Thyroid gland (tissue), 4 donors: Measurements from ENCODE around the gene TRAF5. TPM values are rescaled to one million over a fixed set of nuclear protein-coding genes. Genes with fewer than 3 reads are reported as not detected.

ENCODE experiments used
- DNase-seq, 2 donors: peaks; one replicate each; pipeline ENCODE4 v3.0.0-alpha.2; 2019
- H3K27ac ChIP-seq, 3 donors: fragments of 200-600 bp; sonication (generic); 1 replicate in 2 of 3; 2 replicates in 1 of 3; pipeline ENCODE4 v1.5.1; 2016 to 2019; ENCODE audit warnings: mild to moderate bottlenecking in 1 of 3, moderate library complexity in 1 of 3
- H3K27me3 ChIP-seq: fragments of 200-600 bp; sonication (generic); one replicate; pipeline ENCODE4 v1.5.1; 2019
- H3K36me3 ChIP-seq, 2 donors: fragments of 200-600 bp; sonication (generic); one replicate each; pipeline ENCODE4 v1.5.1; 2016 to 2019
- H3K4me1 ChIP-seq, 2 donors: fragments of 200-600 bp; sonication (generic); one replicate each; pipeline ENCODE4 v1.5.1; 2017 to 2019
- H3K4me3 ChIP-seq, 3 donors: fragments of 200-600 bp; sonication (generic); replicated peaks in 1 of 3; 1 replicate in 2 of 3; 2 replicates in 1 of 3; pipeline ENCODE4 v1.5.1; 2016; ENCODE audit warnings: mild to moderate bottlenecking in 1 of 3
- H3K9me3 ChIP-seq: fragments of 200-600 bp; sonication (generic); one replicate; pipeline ENCODE4 v1.5.1; 2017
- CTCF ChIP-seq, 6 experiments: fragments of 200-600 bp in 3 of 6; fragments of 450-650 bp in 3 of 6; sonication (generic) in 3 of 6; IDR thresholded peaks; one replicate each; pipeline ENCODE4 v1.5.1; 2016 to 2019; ENCODE audit warnings: antibody characterized with exemption in 6 of 6, mild to moderate bottlenecking in 2 of 6, inconsistent platforms in 1 of 6, moderate library complexity in 1 of 6
- POLR2A ChIP-seq, 2 donors: fragments of 450-650 bp; IDR thresholded peaks; one replicate each; pipeline ENCODE4 v1.6.1; 2017; ENCODE audit warnings: antibody characterized with exemption in 2 of 2, mild to moderate bottlenecking in 2 of 2, moderate library complexity in 1 of 2
- WGBS, 2 donors: methylation state at CpG; one replicate each; pipeline ENCODE4 v1.1.5; 2017; 5-methylcytosine and 5-hydroxymethylcytosine counted together
- intact Hi-C: fragments of 100-400 bp; cut with DNase I; formaldehyde crosslinking; loops from one replicate; pipeline ENCODE4 v1.15.1; 2023
- total RNA-seq, 4 donors: library from RNA; depleted of rRNA; stranded (reverse); fragments of >200 nt; gene quantifications; one replicate each; pipeline ENCODE4 v1.2.3, GENCODE V29; 2016

TRAF5 gene
- total RNA-seq, 4 donors from 2014 or later: 3.1 to 5.9 (median 4.0) TPM

GRCh38 chr1:211375949-211376348, 49.3 kb downstream of the TRAF5 start:
- intact Hi-C loops: no loop called here
- no peak for DNase-seq
- Histone ChIP-seq H3K4me1 (peaks cover 7 to 13% of the 10 kb centered on the region in 2 donors), H3K4me3 (no peak overlapping the region), H3K36me3 (no peaks in the 10 kb centered on the region), H3K9me3 (no peaks in the 10 kb centered on the region), H3K27ac (no peak overlapping the region), H3K27me3 (no peaks in the 10 kb centered on the region)
- no peak for TF ChIP-seq POLR2A (IDR thresholded peaks at IDR 0.05)
- TF ChIP-seq CTCF (IDR thresholded peaks at IDR 0.05): no peak
- 49 to 56% methylated on average over 2 of the region's 2 CpGs for WGBS, 2 donors

GRCh38 chr1:211376807-211377470, 50.3 kb downstream of the TRAF5 start:
- DNase-seq: no peak
- peaks cover 0 to 3% of the 10 kb centered on the region in 2 donors for H3K4me1 ChIP-seq
- H3K9me3 ChIP-seq: no peaks in the 10 kb centered on the region
- H3K27ac ChIP-seq: no peak overlapping the region
- H3K4me3 ChIP-seq: no peak overlapping the region
- intact Hi-C loops: no loop called here
- no peaks in the 10 kb centered on the region for H3K27me3 ChIP-seq
- no peaks in the 10 kb centered on the region for H3K36me3 ChIP-seq
- WGBS, 2 donors: 88 to 93% methylated on average over 4 of the region's 4 CpGs
- TF ChIP-seq POLR2A (IDR thresholded peaks at IDR 0.05) (no peak), CTCF (IDR thresholded peaks at IDR 0.05) (no peak)

GRCh38 chr1:211377539-211378450, 51.2 kb downstream of the TRAF5 start:
- no peak overlapping the region for H3K27ac ChIP-seq
- no peaks in the 10 kb centered on the region for H3K9me3 ChIP-seq
- H3K4me3 ChIP-seq: no peak overlapping the region
- no peaks in the 10 kb centered on the region for H3K36me3 ChIP-seq
- TF ChIP-seq CTCF (IDR thresholded peaks at IDR 0.05) (no peak), POLR2A (IDR thresholded peaks at IDR 0.05) (no peak)
- WGBS, 2 donors: 75 to 80% methylated on average over 4 of the region's 4 CpGs
- no peak for DNase-seq
- no peaks in the 10 kb centered on the region for H3K27me3 ChIP-seq
- H3K4me1 ChIP-seq: no peaks in the 10 kb centered on the region
- intact Hi-C loops: no loop called here

GRCh38 chr1:211378844-211379243, 52.2 kb downstream of the TRAF5 start:
- DNase-seq: no peak
- H3K4me1 ChIP-seq: peaks cover 0 to 4% of the 10 kb centered on the region in 2 donors
- no peak overlapping the region for H3K4me3 ChIP-seq
- H3K27ac ChIP-seq: no peak overlapping the region
- WGBS, 2 donors: 81 to 83% methylated on average over 4 of the region's 4 CpGs
- no peak for TF ChIP-seq POLR2A (IDR thresholded peaks at IDR 0.05)
- TF ChIP-seq CTCF (IDR thresholded peaks at IDR 0.05): no peak
- H3K36me3 ChIP-seq: no peaks in the 10 kb centered on the region
- H3K27me3 ChIP-seq: no peaks in the 10 kb centered on the region
- H3K9me3 ChIP-seq: no peaks in the 10 kb centered on the region
- intact Hi-C loops: no loop called here

- TF ChIP-seq CTCF (IDR thresholded peaks at IDR 0.05): no peak
- no peak for TF ChIP-seq POLR2A (IDR thresholded peaks at IDR 0.05)
- H3K36me3 ChIP-seq: no peaks in the 10 kb centered on the region
- intact Hi-C loops: no loop called here
These were observed 52.8 kb downstream of the TRAF5 start for GRCh38 chr1:211379446-211379845.

More at GRCh38 chr1:211379446-211379845, 52.8 kb downstream of the TRAF5 start:
- no peak overlapping the region for H3K4me3 ChIP-seq
- DNase-seq: no peak
- no peaks in the 10 kb centered on the region for H3K27me3 ChIP-seq
- peaks cover 0 to 4% of the 10 kb centered on the region in 2 donors for H3K4me1 ChIP-seq
- no peak overlapping the region for H3K27ac ChIP-seq
- H3K9me3 ChIP-seq: no peaks in the 10 kb centered on the region
